Progenitor cell of endocrine pancreas (in vitro differentiated cells): ENCODE results near the gene MYOF. TPM values are rescaled to one million over a fixed set of nuclear protein-coding genes. Genes with fewer than 3 reads are reported as not detected.

Source experiments
- DNase-seq: peaks from one replicate; pipeline ENCODE4 v3.0.0; 2021; ENCODE audit warnings: low spot score; ENCODE audit not compliant: unreplicated experiment
- H3K27ac Mint-ChIP-seq: 2 replicates; pipeline ENCODE4 v1.8.0; 2021; ENCODE audit warnings: mild to moderate bottlenecking, moderate library complexity, mixed read lengths
- H3K27me3 Mint-ChIP-seq: 2 replicates; pipeline ENCODE4 v1.8.0; 2021; ENCODE audit warnings: mixed read lengths
- H3K36me3 Mint-ChIP-seq: 2 replicates; pipeline ENCODE4 v1.8.0; 2022; ENCODE audit warnings: mixed read lengths; ENCODE audit not compliant: insufficient read depth
- H3K4me1 Mint-ChIP-seq: 2 replicates; pipeline ENCODE4 v1.8.0; 2021; ENCODE audit warnings: low read depth, mixed read lengths
- H3K4me3 Mint-ChIP-seq: 2 replicates; pipeline ENCODE4 v1.8.0; 2021; ENCODE audit warnings: low read depth, mild to moderate bottlenecking, moderate library complexity, mixed read lengths
- H3K9me3 Mint-ChIP-seq: 2 replicates; pipeline ENCODE4 v1.8.0; 2021; ENCODE audit warnings: low read depth, mixed read lengths
- total RNA-seq: library from RNA; stranded (reverse); gene quantifications from 2 replicates; pipeline ENCODE4 v1.2.1, GENCODE V29; 2021
- TF ChIP-seq, protein P1 (sequence below): fragments of 200-600 bp; sonication (generic); IDR thresholded peaks from one replicate; pipeline ENCODE4 v1.5.0; 2021; ENCODE audit warnings: antibody characterized with exemption, mild to moderate bottlenecking; ENCODE audit not compliant: unreplicated experiment

MYOF gene
- total RNA-seq, 1 donor from 2014 or later, result 25.5 TPM

DNA sequence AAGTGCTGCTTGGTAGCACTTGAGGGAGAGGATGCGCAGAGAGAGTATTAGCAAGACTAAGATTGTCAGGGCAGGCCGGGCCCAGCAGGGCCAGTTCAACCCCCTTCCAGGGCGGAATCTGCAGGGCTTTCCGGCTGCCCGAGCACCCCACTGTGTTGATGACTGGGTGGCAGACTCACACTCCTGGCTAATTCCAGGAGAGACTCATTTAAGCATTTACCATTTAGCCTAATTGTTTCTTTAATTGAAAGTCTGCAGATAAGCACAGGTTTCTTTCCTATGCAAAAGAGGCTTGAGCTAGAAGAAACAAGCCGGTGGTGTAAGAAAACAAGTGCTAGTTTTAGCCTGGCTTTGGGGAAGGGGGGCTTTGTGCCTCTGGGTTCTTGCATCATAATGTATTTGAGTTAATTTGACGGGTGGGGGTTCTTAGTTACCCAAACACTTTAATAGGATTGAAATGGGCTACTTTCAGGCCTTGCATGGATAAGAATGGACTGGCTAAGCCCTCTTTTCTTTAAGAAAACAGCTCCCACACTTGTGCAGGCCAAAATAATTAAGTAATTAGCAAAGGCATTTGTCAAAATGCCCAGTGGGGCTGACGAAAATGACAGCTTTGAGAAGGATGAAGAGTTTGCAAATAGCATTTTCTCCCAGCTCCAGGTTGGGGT, 201.3 kb downstream of the MYOF start:
- no peak overlapping the region for H3K27ac Mint-ChIP-seq
- no peaks in the 10 kb centered on the region for H3K36me3 Mint-ChIP-seq
- no peak overlapping the region for H3K4me3 Mint-ChIP-seq
- DNase-seq, result no peak
- TF ChIP-seq, protein P1, sequence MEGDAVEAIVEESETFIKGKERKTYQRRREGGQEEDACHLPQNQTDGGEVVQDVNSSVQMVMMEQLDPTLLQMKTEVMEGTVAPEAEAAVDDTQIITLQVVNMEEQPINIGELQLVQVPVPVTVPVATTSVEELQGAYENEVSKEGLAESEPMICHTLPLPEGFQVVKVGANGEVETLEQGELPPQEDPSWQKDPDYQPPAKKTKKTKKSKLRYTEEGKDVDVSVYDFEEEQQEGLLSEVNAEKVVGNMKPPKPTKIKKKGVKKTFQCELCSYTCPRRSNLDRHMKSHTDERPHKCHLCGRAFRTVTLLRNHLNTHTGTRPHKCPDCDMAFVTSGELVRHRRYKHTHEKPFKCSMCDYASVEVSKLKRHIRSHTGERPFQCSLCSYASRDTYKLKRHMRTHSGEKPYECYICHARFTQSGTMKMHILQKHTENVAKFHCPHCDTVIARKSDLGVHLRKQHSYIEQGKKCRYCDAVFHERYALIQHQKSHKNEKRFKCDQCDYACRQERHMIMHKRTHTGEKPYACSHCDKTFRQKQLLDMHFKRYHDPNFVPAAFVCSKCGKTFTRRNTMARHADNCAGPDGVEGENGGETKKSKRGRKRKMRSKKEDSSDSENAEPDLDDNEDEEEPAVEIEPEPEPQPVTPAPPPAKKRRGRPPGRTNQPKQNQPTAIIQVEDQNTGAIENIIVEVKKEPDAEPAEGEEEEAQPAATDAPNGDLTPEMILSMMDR, result no peak
- H3K27me3 Mint-ChIP-seq, result peaks cover 4% of the 10 kb centered on the region
- H3K9me3 Mint-ChIP-seq, result no peaks in the 10 kb centered on the region
- peaks cover 6% of the 10 kb centered on the region for H3K4me1 Mint-ChIP-seq

DNA sequence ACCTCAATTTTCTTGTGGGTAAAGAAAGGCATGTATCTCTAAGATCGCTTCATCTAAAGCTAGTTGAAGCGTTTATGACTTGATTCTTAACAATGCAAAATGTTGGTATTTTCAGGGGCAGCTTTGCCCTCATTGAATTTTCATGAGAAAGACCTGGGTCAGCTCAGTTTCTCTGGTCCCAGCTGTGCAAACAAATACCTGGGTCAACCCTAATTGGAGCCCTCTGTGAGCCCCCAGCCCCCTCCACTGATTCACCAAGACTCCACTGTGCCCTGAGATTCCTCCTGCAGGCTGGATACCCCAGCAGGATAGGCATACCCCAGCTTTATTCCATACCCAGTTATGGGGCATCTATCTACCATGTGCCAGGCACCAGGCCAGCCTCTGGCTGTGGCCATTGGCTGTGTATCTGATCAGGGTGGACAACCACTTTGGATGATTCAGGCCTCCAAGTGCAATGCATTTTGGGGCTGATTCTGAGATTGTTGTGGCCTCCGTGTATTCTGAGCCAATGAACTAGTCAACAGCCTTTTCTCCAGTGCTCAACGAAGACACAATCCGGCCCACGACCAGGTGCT, 201.9 kb downstream of the MYOF start:
- Mint-ChIP-seq H3K36me3 (no peaks in the 10 kb centered on the region), H3K4me1 (peaks cover 6% of the 10 kb centered on the region), H3K4me3 (no peak overlapping the region), H3K27me3 (peaks cover 4% of the 10 kb centered on the region), H3K27ac (no peak overlapping the region), H3K9me3 (no peaks in the 10 kb centered on the region)
- DNase-seq, result no peak
- TF ChIP-seq, protein P1, result no peak

DNA sequence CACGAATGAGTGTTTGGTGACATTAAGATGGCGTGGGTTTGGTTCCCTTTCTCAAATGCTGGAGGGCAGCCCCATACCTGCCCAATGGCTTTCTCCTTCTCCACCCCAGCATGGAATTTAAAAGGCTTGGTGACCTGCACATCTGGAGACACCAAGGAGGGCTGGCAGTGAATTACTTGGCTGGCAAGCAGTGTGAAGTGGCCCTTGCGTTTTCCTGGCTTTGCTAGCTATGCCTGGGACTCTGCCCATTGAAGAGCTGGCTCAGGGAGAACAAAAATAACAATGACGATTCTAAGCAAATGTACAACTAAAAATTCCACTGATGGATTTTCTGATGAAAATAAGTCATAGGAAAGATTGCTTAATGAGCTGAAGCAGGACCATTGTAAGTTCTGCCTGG, 204.8 kb downstream of the MYOF start:
- H3K27me3 Mint-ChIP-seq, result no peaks in the 10 kb centered on the region
- H3K4me3 Mint-ChIP-seq, result no peak overlapping the region
- H3K36me3 Mint-ChIP-seq, result no peaks in the 10 kb centered on the region
- no peak for DNase-seq
- TF ChIP-seq, protein P1, result no peak
- no peaks in the 10 kb centered on the region for H3K9me3 Mint-ChIP-seq
- peaks cover 6% of the 10 kb centered on the region for H3K4me1 Mint-ChIP-seq
- H3K27ac Mint-ChIP-seq, result no peak overlapping the region

DNA sequence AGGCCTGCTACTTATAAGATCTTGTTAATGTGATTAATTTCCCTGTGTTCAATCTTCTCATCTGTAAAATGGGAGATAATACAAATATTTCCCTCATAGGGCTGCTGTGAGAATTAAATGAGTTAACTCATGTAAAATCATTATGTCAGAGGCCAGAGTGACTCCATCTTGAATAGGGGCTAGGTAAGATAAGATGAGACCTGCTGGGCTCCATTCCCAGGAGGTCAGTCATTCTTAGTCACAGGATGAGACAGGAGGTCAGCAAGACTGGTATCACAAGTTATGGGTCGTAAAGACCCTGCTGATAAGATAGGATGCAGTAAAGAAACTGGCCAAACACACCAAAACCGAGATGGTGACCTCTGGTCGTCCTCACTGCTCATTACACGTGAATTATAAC, 207.7 kb downstream of the MYOF start:
- H3K27ac Mint-ChIP-seq, result no peak overlapping the region
- peaks cover 4% of the 10 kb centered on the region for H3K9me3 Mint-ChIP-seq
- H3K4me1 Mint-ChIP-seq, result no peaks in the 10 kb centered on the region
- no peak overlapping the region for H3K4me3 Mint-ChIP-seq
- no peaks in the 10 kb centered on the region for H3K27me3 Mint-ChIP-seq
- H3K36me3 Mint-ChIP-seq, result no peaks in the 10 kb centered on the region
- TF ChIP-seq, protein P1, result no peak
- no peak for DNase-seq

DNA sequence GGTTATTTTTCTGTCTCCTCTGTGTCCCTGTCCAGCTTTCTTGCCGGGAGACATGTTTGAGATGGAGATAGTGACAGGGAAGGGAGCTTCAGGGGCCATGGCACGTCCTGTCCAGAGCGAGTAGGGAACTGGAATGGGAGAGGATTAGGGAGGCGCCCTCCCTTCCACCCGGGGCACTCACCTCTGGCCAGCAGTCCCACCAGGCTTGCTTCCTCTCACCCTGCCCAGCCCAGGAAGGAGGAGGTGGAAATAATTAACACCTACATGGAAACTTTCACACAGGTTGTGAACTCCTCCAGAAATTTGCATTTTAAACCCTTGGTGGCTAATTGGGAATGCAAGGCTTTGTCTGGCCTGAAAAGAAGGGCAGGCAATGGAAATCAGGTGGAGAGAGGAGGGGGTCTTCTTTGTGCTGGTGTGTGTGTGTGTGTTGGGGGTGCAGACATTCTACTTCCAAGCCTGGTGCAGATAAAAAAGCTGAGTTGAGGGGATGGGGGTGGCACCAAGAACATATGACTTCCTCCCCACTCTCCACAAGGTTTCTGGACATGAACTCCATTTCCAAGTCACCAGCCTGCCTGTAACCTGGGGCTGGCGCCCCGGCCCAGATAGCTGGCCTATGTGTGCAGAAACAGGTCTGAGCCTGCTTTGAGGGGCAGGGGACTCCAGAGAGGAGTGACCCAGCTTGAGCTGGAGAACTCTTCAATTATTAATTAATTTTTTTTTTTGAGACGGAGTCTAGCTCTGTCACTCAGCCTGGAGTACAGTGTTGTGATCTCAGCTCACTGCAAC, 209.1 kb downstream of the MYOF start:
- H3K4me3 Mint-ChIP-seq, result no peak overlapping the region
- no peaks in the 10 kb centered on the region for H3K4me1 Mint-ChIP-seq
- no peak overlapping the region for H3K27ac Mint-ChIP-seq
- TF ChIP-seq, protein P1, result no peak
- no peaks in the 10 kb centered on the region for H3K27me3 Mint-ChIP-seq
- H3K9me3 Mint-ChIP-seq, result peaks cover 10% of the 10 kb centered on the region
- no peak for DNase-seq
- no peaks in the 10 kb centered on the region for H3K36me3 Mint-ChIP-seq
